Body of pancreas (tissue), 4 donors: ENCODE results near the gene IKZF5. TPM values are rescaled to one million over a fixed set of nuclear protein-coding genes. Genes with fewer than 3 reads are reported as not detected.

ENCODE experiments used
- ATAC-seq: fragments of 150-250 bp; one replicate; pipeline ENCODE4 v1.9.1; 2016
- DNase-seq, 4 donors: peaks; one replicate each; pipeline ENCODE4 v3.0.0-alpha.2; 2019
- H3K27ac ChIP-seq, 4 donors: fragments of 200-600 bp; sonication (generic); 1 replicate in 3 of 4; 2 replicates in 1 of 4; pipeline versions ENCODE4 v1.5.1 to v1.6.1; 2016 to 2019; ENCODE audit warnings: mild to moderate bottlenecking in 1 of 4, mixed read lengths in 1 of 4, moderate library complexity in 1 of 4
- H3K27me3 ChIP-seq, 2 donors: fragments of 200-600 bp; sonication (generic); one replicate each; pipeline ENCODE4 v1.6.0; 2016; ENCODE audit warnings: mild to moderate bottlenecking in 1 of 2
- H3K36me3 ChIP-seq, 2 donors: fragments of 200-600 bp; sonication (generic); replicated peaks in 1 of 2; 2 replicates each; pipeline ENCODE4 v1.5.1; 2016; ENCODE audit warnings: low read depth in 2 of 2; ENCODE audit not compliant: insufficient read depth in 1 of 2
- H3K4me1 ChIP-seq: fragments of 200-600 bp; sonication (generic); one replicate; pipeline ENCODE4 v1.6.0; 2016
- H3K4me3 ChIP-seq, 2 donors: fragments of 200-600 bp; sonication (generic); 1 replicate in 1 of 2; 2 replicates in 1 of 2; pipeline ENCODE4 v1.5.1; 2016 to 2019
- H3K9me3 ChIP-seq, 3 donors: fragments of 200-600 bp; sonication (generic); 1 replicate in 2 of 3; 2 replicates in 1 of 3; pipeline ENCODE4 v1.5.1; 2016
- CTCF ChIP-seq, 7 experiments: fragments of 450-650 bp in 4 of 7; fragments of 200-600 bp in 3 of 7; sonication (generic) in 3 of 7; IDR thresholded peaks; one replicate each; pipeline ENCODE4 v1.5.1; 2016 to 2019; ENCODE audit warnings: antibody characterized with exemption in 7 of 7
- POLR2A ChIP-seq, 3 donors: fragments of 450-650 bp; IDR thresholded peaks; one replicate each; pipeline ENCODE4 v1.6.1; 2016; ENCODE audit warnings: antibody characterized with exemption in 3 of 3, mild to moderate bottlenecking in 2 of 3
- WGBS, 2 donors: methylation state at CpG; one replicate each; pipeline ENCODE4 v1.1.5; 2017; 5-methylcytosine and 5-hydroxymethylcytosine counted together
- intact Hi-C: fragments of 100-400 bp; cut with DNase I; formaldehyde crosslinking; loops from one replicate; pipeline ENCODE4 v1.15.1; 2023
- total RNA-seq, 2 donors: library from RNA; depleted of rRNA; stranded (reverse); fragments of >200 nt; gene quantifications; one replicate each; pipeline ENCODE4 v1.1.0, GENCODE V29; 2016

Gene IKZF5
- total RNA-seq, 2 donors from 2014 or later = 3.6 to 10.4 TPM

- 81 to 86% methylated on average over 2 of the region's 2 CpGs for WGBS, 2 donors
- Histone ChIP-seq H3K4me1 (no peaks in the 10 kb centered on the region), H3K27ac (no peak overlapping the region), H3K27me3 (no peaks in the 10 kb centered on the region), H3K4me3 (no peak overlapping the region), H3K9me3 (no peaks in the 10 kb centered on the region), H3K36me3 (peaks cover 0 to 2% of the 10 kb centered on the region in 2 donors)
- no peak for DNase-seq
- ATAC-seq = no peak
- TF ChIP-seq POLR2A (IDR thresholded peaks at IDR 0.05) = no peak
- intact Hi-C loops = no loop called here
Observed at GRCh38 chr10:122988501-122988900, 20.1 kb downstream of the IKZF5 start.

GRCh38 chr10:122986335-122986734 lies 22.3 kb downstream of the IKZF5 start:
- intact Hi-C loops = no loop called here
- H3K4me3 ChIP-seq = no peak overlapping the region
- TF ChIP-seq CTCF (IDR thresholded peaks at IDR 0.05) (no peak), POLR2A (IDR thresholded peaks at IDR 0.05) (no peak)
- H3K27ac ChIP-seq = no peak overlapping the region
- H3K36me3 ChIP-seq = no peaks in the 10 kb centered on the region
- ATAC-seq (no peak), DNase-seq (no peak)
- no peaks in the 10 kb centered on the region for H3K9me3 ChIP-seq
- H3K4me1 ChIP-seq = no peaks in the 10 kb centered on the region
- WGBS, 2 donors = 69 to 78% methylated on average over 6 of the region's 6 CpGs
- H3K27me3 ChIP-seq = no peaks in the 10 kb centered on the region

GRCh38 chr10:122984708-122985107 lies 23.9 kb downstream of the IKZF5 start:
- Histone ChIP-seq H3K4me3 (no peak overlapping the region), H3K27ac (no peak overlapping the region), H3K36me3 (no peaks in the 10 kb centered on the region), H3K27me3 (no peaks in the 10 kb centered on the region), H3K4me1 (peaks cover 9% of the 10 kb centered on the region), H3K9me3 (no peaks in the 10 kb centered on the region)
- DNase-seq (no peak), ATAC-seq (no peak)
- TF ChIP-seq POLR2A (IDR thresholded peaks at IDR 0.05) = no peak
- TF ChIP-seq CTCF (IDR thresholded peaks at IDR 0.05) = no peak
- 93 to 98% methylated on average over 2 of the region's 2 CpGs for WGBS, 2 donors
- intact Hi-C loops = no loop called here

- intact Hi-C loops = no loop called here
- Histone ChIP-seq H3K4me1 (peaks cover 14% of the 10 kb centered on the region), H3K4me3 (no peak overlapping the region), H3K27ac (no peak overlapping the region), H3K9me3 (no peaks in the 10 kb centered on the region), H3K27me3 (no peaks in the 10 kb centered on the region), H3K36me3 (no peaks in the 10 kb centered on the region)
- no peak for TF ChIP-seq CTCF (IDR thresholded peaks at IDR 0.05)
- no peak for TF ChIP-seq POLR2A (IDR thresholded peaks at IDR 0.05)
- WGBS, 2 donors = 93% methylated on average over 6 of the region's 6 CpGs
- DNase-seq (no peak), ATAC-seq (no peak)
Observed at GRCh38 chr10:122983898-122984297, 24.7 kb downstream of the IKZF5 start.

- no peak for DNase-seq
- H3K27me3 ChIP-seq = no peaks in the 10 kb centered on the region
- 10 to 29% methylated on average over 4 of the region's 4 CpGs for WGBS, 2 donors
- H3K4me3 ChIP-seq = peak overlapping the region in 1 of 2 donors; percentile 40
- peaks cover 14% of the 10 kb centered on the region for H3K4me1 ChIP-seq
- H3K27ac ChIP-seq = peak overlapping the region in 2 of 4 donors; percentile 71 to 96
- H3K36me3 ChIP-seq = no peaks in the 10 kb centered on the region
- ATAC-seq = no peak
- TF ChIP-seq POLR2A (IDR thresholded peaks at IDR 0.05) (no peak), CTCF (IDR thresholded peaks at IDR 0.05) (peak in 3 of 7 experiments; percentile 25 to 38 (median 34))
- intact Hi-C loops = no loop called here
- H3K9me3 ChIP-seq = no peaks in the 10 kb centered on the region
Observed at GRCh38 chr10:122981066-122981464, 27.5 kb downstream of the IKZF5 start.
